Ishikawa (cell line): ENCODE data around the gene ORMDL1.

ENCODE experiments used
- CEBPB ChIP-seq: IDR thresholded peaks from 2 replicates; pipeline ENCODE4 v1.6.1; 2012
- EP300 ChIP-seq: IDR thresholded peaks from 2 replicates; pipeline ENCODE4 v1.6.1; 2012; ENCODE audit warnings: borderline replicate concordance
- RAD21 ChIP-seq: IDR thresholded peaks from 2 replicates; pipeline ENCODE4 v1.6.1; 2012; ENCODE audit warnings: low read depth
- TEAD4 ChIP-seq: IDR thresholded peaks from 2 replicates; pipeline ENCODE4 v1.6.1; 2012
- YY1 ChIP-seq: IDR thresholded peaks from 2 replicates; pipeline ENCODE4 v1.6.1; 2012; ENCODE audit warnings: low read depth
- TF ChIP-seq, protein P1 (sequence below): IDR thresholded peaks from 2 replicates; pipeline ENCODE4 v1.6.1; 2012; ENCODE audit warnings: low read depth, mild to moderate bottlenecking

DNA sequence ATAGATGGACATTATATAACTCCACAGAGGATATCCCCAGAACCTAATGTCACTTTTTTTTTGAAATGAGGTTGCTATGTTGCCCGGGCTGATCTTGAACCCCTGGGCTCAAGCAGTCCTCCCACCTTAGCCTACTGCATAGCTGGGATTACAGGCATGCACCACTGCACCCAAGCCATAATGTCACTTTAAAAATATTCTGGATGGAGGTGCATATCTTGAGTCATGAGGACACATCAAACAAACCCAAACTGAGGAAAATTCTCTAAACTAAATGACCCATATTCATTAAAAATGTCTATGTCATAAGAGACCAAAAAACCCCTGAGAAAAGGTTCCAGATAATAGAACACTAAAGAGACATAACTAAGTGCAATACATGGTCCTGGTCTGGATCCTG lies 57.9 kb downstream of the ORMDL1 start:
- TF ChIP-seq RAD21 = no peak
- no peak for TF ChIP-seq YY1
- TF ChIP-seq, protein P1, sequence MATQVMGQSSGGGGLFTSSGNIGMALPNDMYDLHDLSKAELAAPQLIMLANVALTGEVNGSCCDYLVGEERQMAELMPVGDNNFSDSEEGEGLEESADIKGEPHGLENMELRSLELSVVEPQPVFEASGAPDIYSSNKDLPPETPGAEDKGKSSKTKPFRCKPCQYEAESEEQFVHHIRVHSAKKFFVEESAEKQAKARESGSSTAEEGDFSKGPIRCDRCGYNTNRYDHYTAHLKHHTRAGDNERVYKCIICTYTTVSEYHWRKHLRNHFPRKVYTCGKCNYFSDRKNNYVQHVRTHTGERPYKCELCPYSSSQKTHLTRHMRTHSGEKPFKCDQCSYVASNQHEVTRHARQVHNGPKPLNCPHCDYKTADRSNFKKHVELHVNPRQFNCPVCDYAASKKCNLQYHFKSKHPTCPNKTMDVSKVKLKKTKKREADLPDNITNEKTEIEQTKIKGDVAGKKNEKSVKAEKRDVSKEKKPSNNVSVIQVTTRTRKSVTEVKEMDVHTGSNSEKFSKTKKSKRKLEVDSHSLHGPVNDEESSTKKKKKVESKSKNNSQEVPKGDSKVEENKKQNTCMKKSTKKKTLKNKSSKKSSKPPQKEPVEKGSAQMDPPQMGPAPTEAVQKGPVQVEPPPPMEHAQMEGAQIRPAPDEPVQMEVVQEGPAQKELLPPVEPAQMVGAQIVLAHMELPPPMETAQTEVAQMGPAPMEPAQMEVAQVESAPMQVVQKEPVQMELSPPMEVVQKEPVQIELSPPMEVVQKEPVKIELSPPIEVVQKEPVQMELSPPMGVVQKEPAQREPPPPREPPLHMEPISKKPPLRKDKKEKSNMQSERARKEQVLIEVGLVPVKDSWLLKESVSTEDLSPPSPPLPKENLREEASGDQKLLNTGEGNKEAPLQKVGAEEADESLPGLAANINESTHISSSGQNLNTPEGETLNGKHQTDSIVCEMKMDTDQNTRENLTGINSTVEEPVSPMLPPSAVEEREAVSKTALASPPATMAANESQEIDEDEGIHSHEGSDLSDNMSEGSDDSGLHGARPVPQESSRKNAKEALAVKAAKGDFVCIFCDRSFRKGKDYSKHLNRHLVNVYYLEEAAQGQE = no peak
- TF ChIP-seq CEBPB = no peak
- TF ChIP-seq TEAD4 = no peak
- TF ChIP-seq EP300 = no peak
